HG02642 (cell line): ENCODE data around the gene VSTM2L.

Source experiments
- ATAC-seq: cut with Tn5 transposase; IDR thresholded peaks from one replicate; pipeline ENCODE4 v1.9.1; 2021; ENCODE audit warnings: mild to moderate bottlenecking; ENCODE audit not compliant: unreplicated experiment, poor library complexity

The VSTM2L gene

DNA sequence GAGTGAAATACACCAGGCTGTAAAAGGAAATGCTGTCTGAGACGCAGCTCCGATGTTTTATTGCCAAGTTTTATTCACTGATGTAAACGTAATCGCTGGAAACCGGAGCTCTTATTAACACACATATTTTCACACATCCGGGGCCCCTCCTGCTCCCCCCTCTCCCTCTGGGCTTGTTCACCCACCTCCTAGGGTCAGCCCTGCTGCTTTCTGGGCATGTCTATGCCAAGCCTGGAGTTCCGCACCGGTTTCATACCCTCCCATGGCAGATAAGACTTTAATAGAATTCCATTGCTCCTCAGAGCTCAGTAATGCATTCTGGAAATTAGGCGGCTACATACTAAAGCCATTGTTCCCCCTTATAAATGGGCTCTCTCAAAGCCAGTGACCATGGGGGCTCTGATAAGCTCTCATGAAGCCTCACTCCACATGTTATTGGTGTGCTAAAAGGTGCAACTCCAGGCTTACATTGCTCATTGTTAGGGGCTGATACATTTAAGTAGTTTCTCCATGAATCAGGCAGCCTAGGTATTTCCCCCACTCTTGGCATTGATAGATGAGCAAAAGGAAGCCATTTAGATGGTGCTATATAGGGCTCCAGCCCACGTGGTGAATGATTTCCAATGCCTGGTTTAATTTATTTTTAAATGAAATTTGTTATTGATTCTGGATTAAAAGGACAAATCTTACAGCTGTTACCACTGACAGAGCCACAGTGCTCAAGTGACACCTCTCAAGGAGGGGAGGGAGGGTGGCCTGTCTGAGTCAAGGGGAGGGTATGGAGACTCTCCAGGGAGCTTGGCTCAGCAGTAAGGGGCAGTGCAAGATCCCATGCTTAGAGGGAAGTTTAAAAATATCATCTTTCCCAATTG is 4.5 kb upstream of the VSTM2L start:
- ATAC-seq, result no peak

- ATAC-seq, result no peak
Observed at GRCh38 chr20:37899105-37900045, 3.6 kb upstream of the VSTM2L start.

DNA sequence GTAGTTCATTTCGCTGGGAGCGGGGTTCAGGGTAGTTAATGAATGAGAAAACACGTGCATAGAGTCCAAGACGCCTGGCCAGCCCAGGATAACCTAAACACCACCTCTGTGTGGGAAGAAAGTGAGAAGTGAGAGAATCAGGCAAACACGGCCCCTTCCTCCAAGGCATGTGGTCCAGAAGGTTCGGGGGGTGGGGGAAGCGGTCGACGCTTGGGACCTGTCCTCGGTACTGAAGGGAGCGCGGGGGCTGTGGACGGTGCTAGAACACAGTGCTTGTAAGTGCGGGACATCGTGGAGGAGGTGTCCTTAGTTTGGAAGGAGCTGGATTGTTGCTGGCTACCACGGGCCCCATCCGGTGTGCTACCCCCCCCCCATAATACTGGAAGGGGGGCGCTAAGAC is 1.7 kb upstream of the VSTM2L start:
- ATAC-seq, result no peak

GRCh38 chr20:37901654-37902503 is 1.0 kb upstream of the VSTM2L start:
- no peak for ATAC-seq

- no peak for ATAC-seq
Observed at GRCh38 chr20:37903317-37904007, 535 bp downstream of the VSTM2L start.

GRCh38 chr20:37904008-37904642 is 1.2 kb downstream of the VSTM2L start:
- no peak for ATAC-seq

DNA sequence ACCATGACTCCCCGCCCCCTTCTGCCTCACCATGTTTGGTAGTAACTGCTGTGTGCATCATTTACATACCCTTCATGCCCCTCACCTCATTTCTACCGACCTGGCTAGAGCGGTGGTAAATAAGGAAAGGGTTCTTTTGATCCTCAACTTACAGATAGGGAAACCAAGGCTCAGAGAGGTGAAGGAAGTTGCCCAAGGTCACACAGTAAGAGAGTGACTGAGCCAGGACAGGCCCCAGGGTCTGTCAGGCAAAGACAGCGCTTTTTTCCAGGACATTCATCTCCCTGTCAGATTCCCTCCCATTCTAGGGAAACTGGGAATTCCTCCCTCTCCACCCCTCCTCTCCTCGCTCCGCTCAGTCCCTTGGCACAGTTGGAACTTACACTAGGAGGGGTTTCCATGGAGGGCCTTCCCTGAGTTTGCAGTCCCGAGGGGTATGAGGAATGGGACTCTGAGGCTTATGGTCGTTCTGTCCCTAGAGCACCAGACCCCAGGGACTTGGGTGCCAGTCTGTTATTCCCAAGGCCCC is 2.0 kb downstream of the VSTM2L start:
- no peak for ATAC-seq

DNA sequence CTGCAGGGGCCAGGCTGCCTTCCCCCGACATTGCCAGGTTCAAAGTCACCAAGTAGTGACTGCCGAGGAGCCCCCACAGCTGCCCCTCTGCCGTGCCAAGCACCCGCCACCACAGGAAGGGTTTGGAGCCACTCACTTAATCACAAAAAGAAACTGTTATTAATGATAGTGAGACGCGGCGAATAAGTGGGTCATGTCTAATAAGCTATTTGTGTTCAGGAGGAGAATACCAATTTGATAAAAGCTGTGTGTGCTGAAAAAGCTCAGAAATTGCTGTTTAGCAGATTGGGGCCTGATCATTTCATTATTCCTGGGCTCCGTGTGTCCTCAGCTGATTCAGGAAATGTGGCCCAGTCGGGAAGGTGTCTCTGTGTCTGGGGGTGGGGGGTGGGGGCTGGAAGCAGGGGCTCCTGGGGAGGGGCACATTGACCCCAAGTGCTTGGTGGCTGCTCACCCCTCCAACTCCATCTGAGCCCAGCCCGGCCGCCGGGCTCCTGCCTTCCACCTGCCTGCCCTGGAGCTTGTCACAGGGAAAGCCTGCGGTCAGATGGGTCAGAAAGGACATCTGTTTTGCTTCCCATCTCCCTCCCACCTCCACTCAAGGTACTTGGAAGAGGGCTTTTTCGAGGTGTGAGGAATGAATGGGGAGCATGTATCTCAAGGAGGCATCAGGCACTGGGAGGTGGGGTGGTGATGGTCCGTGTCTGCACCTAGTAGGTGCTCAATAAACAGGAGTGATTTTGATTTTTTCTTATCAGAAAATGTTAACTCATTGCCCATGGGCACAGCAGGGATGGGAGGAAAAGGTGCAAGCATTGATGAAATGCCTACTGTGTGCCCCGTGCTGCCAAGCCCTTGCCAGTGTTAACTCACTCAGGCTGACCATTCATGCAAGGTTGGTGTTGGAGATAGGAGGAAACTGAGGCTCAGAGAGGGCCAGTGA is 3.0 kb downstream of the VSTM2L start:
- no peak for ATAC-seq

DNA sequence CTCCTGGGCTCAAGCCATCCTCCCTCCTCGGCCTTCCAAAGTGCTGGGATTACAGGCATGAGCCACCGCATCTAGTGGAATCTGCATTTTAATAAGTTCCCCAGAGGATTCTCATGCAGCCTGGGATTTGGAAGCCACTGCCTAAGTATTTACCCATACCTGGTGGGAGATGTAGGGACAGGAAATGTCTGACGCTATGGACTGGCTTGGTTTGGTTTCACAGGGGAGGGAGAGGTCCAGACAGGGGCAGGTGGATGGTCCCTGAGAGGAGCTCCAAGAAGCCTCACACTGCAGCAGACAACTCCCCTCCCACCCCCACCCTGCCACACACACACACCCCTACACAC is 4.4 kb downstream of the VSTM2L start:
- no peak for ATAC-seq

DNA sequence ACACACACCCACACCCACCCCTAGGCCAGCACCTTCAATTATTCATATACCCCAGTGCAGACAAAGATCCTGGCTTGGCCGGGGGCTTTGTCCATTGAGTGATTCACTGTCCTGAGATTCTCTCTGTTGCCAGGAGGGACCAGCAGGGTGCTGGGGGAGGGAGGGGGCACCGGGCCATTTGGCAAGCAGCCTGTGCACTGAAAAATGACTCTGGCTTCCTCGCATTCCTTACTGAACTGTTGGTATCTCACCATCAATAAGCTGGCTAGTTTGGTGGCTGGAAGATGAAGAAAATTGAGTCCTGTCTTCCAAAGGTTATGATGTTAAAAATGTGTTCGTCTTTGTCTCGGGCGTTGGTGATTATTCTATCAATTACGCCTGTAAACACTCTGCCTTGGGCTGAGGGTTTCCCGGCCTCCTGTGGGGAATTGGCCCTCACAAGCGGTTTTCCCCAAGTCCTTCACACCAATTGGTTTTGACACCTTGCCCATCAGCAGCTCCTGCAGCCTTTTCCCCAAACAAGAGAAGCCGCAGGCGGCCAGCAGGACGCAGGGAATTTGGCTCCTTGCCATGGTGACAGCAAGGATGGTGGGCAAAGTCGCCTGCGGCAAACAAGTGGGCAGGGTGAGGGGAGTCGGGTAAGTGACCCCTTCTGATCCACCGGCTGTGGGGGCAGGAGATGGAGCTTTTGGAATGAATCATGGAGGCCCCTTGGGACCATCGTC is 4.9 kb downstream of the VSTM2L start:
- no peak for ATAC-seq

- no peak for ATAC-seq
Observed at GRCh38 chr20:37911261-37911660, 8.3 kb downstream of the VSTM2L start.

DNA sequence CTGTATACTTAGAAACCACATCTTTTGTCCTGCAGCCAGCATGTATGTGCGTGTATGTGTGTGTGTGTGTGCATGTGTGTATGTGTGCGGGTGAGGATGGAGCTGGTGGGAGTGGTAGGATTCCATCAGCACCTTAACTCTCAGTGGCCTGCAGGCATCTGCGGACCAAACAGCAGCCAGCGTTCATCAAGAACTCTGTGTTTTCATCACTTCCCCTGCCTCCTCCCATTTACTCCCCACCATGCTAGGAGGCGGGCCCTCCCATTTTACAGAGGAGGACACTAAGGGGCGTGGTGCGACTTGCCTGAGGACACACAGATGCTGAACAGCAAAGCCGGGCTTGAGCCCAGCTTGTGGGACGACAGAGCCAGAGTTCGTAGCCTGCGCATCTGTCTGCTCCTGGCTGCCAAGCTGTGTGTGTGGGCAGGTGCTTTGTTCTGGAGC is 8.9 kb downstream of the VSTM2L start:
- ATAC-seq, result no peak

DNA sequence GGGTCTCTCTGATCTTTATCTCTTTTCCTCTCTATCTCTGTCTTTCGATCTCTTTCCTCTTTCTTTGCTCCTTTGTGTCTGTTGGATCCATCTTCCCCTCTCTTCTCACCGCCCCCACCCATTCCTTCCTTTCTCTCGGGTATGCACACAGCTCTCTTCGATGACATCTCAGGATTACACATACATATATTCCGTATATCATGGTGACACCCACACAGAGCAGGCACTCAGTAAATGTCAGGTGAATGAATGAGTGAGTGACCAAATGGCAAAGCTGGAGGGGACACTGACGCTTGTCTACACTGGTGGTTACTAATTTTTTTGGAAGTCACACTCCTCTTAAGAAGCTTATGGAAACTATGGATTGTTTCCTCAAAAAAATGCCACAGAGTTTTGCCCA is 9.9 kb downstream of the VSTM2L start:
- no peak for ATAC-seq

DNA sequence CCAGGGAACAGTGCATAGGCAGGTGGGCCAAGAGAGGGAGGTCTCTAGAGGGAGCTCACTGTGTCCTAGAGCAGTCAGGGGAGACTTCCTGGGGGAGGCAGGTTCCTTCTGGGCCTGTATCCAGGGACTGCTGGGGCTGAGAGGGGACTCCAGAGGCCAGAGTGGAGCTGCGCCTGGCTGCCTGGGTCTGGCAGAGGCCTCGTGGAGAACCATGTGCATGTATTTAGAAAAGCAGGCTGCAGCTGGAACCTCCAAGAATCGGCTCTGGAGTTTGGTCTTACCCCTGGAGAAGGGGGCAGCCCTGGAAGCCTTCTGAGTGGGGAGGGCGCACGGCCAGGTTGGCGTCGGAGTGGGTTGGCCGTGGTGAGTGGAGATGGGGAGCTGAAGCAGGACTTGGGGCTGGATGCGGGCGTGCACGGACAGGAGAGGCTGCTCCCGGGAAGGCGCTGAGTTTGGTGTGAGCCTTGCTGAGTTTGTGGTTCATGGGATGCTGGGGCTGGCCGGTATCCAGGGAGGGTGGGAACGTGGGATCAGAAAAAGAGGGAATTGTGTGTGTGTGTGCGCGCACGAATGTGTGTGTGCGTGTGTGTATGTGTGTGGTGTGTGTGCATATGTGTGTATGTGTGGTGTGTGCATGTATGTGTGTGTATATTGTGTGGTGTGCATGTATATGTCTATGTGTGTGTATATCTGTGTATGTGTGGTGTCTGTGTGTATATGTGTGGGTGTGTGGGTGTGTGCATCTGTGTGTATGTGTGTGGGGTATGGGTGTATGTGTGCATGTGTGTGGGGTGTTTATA is 10.8 kb downstream of the VSTM2L start:
- ATAC-seq, result no peak

- no peak for ATAC-seq
Observed at GRCh38 chr20:37914367-37914671, 11.4 kb downstream of the VSTM2L start.

GRCh38 chr20:37914672-37915433 is 11.9 kb downstream of the VSTM2L start:
- no peak for ATAC-seq
